Psoas muscle (tissue), 8 donors: ENCODE data around the gene TMEM88. TPM values are rescaled to one million over a fixed set of nuclear protein-coding genes. Genes with fewer than 3 reads are reported as not detected.
A peak's percentile ranks its signal among the peaks of the same experiment; 100 is the strongest.

ENCODE experiments used
- ATAC-seq, 4 donors: fragments of 200-7000 bp; cut with Tn5 transposase; one replicate each; pipeline ENCODE4 v1.9.1; 2020; ENCODE audit warnings: moderate library complexity in 3 of 4, mild to moderate bottlenecking in 2 of 4
- DNase-seq, 2 donors: peaks; one replicate each; pipeline ENCODE4 v3.0.0-alpha.2; 2020
- H3K27ac ChIP-seq: fragments of 200-600 bp; one replicate; pipeline ENCODE4 v1.8.0; 2022
- H3K27me3 ChIP-seq, 3 donors: fragments of 200-600 bp in 1 of 3; one replicate each; pipeline versions ENCODE4 v1.6.1 to v1.8.0; 2013 to 2022; ENCODE audit warnings: low read length in 2 of 3, mild to moderate bottlenecking in 2 of 3, moderate library complexity in 1 of 3; ENCODE audit not compliant: insufficient read depth in 3 of 3
- H3K36me3 ChIP-seq, 2 donors: fragments of 200-600 bp in 1 of 2; one replicate each; pipeline versions ENCODE4 v1.6.1 to v1.8.0; 2013 to 2022; ENCODE audit warnings: low read depth in 1 of 2, mild to moderate bottlenecking in 1 of 2, moderate library complexity in 1 of 2; ENCODE audit not compliant: insufficient read depth in 1 of 2
- H3K4me1 ChIP-seq: fragments of 200-600 bp; one replicate; pipeline ENCODE4 v1.8.0; 2022
- H3K4me3 ChIP-seq: fragments of 200-600 bp; one replicate; pipeline ENCODE4 v1.8.0; 2022; ENCODE audit warnings: mild to moderate bottlenecking
- H3K9me3 ChIP-seq: fragments of 200-600 bp; one replicate; pipeline ENCODE4 v1.8.0; 2022
- CTCF ChIP-seq: fragments of 200-600 bp; IDR thresholded peaks from one replicate; pipeline ENCODE4 v1.8.0; 2022; ENCODE audit warnings: antibody characterized with exemption
- WGBS, 3 donors: extraction: QIAGEN DNeasy Blood & Tissue Kit; methylation state at CpG; one replicate each; pipeline versions ENCODE4 v1.1.6 to v1.1.7; 2013; 5-methylcytosine and 5-hydroxymethylcytosine counted together
- intact Hi-C, 2 donors: fragments of 100-400 bp; cut with DNase I; formaldehyde crosslinking; loops; one replicate each; pipeline versions ENCODE4 v1.11.0 to v1.14.2; 2022
- polyA plus RNA-seq, 3 donors: library from polyadenylated mRNA; stranded (reverse); fragments of 200-250 nt; gene quantifications; one replicate each; pipeline ENCODE4 v1.2.3, GENCODE V29; 2013
- total RNA-seq, 4 donors: library from RNA; stranded (reverse); fragmentation: NEBNext Ultra II Directional in 2 of 4; extraction: Animal tissue kit (Norgen Biotek cat#: 25700) in 2 of 4; gene quantifications; one replicate each; pipeline versions ENCODE4 v1.2.1 to v1.2.4, GENCODE V29; 2021 to 2023
- donor health status: healthy with polysubstance abuse.
- donor health status: DM: no; HTN: no; CAD: no; lungs with moderate emphysema.
- donor health status: Bipolar disorder and iron deficiency.
- donor health status: healthy.
- donor health status: DM: yes; HTN: yes; CAD: no.
- donor health status: DM: no; HTN: no; CAD: no.
- donor health status: DM: no; HTN: no; CAD: no.
- donor health status: DM: yes; HTN: yes; CAD: no.

TMEM88 gene
- total and polyA plus RNA-seq, 7 donors: 16.3 to 57.4 (median 24.0) TPM

DNA sequence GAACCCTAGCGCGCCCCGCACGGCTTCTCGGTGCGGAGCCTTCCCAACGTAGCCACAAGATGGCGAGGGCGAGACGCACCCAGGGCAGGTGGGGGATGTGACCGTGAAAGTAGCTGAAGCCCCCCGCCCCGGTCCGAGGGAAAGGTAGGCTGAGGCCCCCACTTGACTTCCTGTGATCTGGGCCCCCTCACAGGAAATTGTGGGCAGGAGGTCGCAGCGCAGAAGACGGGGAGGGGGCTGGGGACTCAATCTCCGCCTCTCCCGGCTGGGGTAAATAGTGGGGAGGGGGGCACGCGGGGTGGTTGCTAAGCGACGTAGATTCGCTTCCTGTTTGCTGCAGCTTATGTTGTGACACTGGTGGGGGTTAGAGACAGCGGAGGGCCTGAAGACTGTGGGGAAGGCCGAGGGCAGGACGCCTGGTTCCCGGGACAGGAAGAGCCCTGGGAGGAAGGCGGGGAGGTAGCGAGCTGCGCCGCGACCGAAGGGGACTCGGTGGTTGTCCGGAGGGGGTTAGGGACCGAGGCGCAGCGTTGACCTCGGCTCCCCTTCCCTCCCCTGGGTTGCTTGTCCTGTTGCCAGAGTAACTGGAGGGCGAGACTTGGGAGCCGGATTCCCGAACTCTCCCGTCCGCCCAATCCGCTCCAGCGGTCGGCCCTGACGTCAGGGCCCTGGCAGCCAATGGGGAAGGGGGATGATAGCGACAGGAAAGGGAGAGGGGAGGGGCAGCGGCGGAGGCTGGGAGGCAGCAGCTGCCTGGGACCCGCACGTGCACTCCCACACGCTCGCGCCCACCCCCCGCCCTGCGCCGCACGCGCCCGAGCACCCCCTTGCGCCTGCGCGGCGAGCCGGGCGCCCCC, 19.7 kb upstream of the TMEM88 start:
- peak; percentile 79 to 83 (median 81) for ATAC-seq
- Histone ChIP-seq H3K36me3 (peaks cover 0 to 4% of the 10 kb centered on the region in 2 donors), H3K27ac (peak overlapping the region; percentile 96), H3K4me1 (peaks cover 27% of the 10 kb centered on the region), H3K27me3 (no peaks in the 10 kb centered on the region), H3K4me3 (peak overlapping the region; percentile 85), H3K9me3 (no peaks in the 10 kb centered on the region)
- peak; percentile 69 for TF ChIP-seq CTCF
- DNase-seq: peak; percentile 98
- intact Hi-C loops: loop anchor here in 1 of 2 donors (2.0 kb wide), 1 partner anchor 16 kb away; no protein-coding TSS in a partner anchor
- WGBS, 3 donors: 0 to 2% (median 1%) methylated on average over 40 to 69 of the region's 69 CpGs

GRCh38 chr17:7835814-7836595, 18.9 kb upstream of the TMEM88 start:
- intact Hi-C loops: loop anchor here in 1 of 2 donors (2.0 kb wide), 1 partner anchor 15 kb away; no protein-coding TSS in a partner anchor
- H3K36me3 ChIP-seq: peaks cover 0 to 9% of the 10 kb centered on the region in 2 donors
- DNase-seq: peak; percentile 71 to 82
- H3K9me3 ChIP-seq: no peaks in the 10 kb centered on the region
- 0% methylated on average over 48 to 61 of the region's 61 CpGs for whole genome bisulfite sequencing, 3 donors
- no peak for TF ChIP-seq CTCF
- ATAC-seq: peak; percentile 32 to 55 (median 44)
- H3K4me3 ChIP-seq: peak overlapping the region; percentile 85
- no peaks in the 10 kb centered on the region for H3K27me3 ChIP-seq
- peaks cover 35% of the 10 kb centered on the region for H3K4me1 ChIP-seq
- H3K27ac ChIP-seq: peak overlapping the region; percentile 96

DNA sequence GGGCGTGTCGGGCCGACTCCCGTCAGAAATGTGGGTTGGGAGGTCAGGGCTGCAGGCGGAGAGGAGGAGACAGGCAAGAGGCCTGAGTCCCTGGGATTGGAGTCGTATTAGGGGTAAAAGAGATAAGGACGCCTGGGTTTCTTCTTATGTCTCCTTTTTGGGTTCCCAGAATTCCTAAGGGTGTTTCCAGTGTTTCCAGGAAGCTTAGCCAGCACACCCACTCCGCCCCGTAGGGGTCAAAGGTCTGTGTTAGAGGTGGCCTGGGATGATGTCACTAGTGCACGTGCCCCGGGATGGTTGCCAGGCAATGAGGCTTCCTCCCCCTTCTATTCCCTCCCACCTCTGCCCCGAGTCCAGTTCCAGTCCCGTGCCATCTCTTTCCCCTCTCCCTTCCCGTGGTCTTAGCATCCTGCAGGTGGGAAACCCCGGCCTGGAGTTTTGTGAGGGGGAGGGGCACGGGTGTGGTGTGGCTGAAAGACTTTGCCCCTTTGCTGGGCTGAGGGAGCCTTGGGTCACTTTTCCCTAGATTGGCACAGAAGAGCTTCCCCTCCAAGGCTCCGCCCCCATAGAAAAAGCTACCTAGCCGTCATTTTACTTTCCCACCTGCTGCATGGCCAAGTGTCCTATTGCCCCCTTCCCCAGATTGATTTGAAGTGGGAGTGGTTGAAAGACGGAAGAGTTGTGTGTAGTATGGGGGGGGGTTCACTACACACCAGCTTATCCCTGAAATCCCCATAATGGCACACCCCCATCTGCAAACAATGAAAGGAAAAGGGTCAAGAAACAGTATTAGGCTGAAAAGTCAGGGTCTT, 18.1 kb upstream of the TMEM88 start:
- intact Hi-C loops: no loop called here
- TF ChIP-seq CTCF: no peak
- peaks cover 41% of the 10 kb centered on the region for H3K4me1 ChIP-seq
- H3K4me3 ChIP-seq: peak overlapping the region; percentile 85
- ATAC-seq (peak; percentile 9 to 29 (median 22)), DNase-seq (peak; percentile 90 to 95)
- 2% methylated on average over 19 of the region's 19 CpGs for WGBS, 3 donors
- no peaks in the 10 kb centered on the region for H3K27me3 ChIP-seq
- peak overlapping the region; percentile 96 for H3K27ac ChIP-seq
- peaks cover 0 to 9% of the 10 kb centered on the region in 2 donors for H3K36me3 ChIP-seq
- H3K9me3 ChIP-seq: no peaks in the 10 kb centered on the region

DNA sequence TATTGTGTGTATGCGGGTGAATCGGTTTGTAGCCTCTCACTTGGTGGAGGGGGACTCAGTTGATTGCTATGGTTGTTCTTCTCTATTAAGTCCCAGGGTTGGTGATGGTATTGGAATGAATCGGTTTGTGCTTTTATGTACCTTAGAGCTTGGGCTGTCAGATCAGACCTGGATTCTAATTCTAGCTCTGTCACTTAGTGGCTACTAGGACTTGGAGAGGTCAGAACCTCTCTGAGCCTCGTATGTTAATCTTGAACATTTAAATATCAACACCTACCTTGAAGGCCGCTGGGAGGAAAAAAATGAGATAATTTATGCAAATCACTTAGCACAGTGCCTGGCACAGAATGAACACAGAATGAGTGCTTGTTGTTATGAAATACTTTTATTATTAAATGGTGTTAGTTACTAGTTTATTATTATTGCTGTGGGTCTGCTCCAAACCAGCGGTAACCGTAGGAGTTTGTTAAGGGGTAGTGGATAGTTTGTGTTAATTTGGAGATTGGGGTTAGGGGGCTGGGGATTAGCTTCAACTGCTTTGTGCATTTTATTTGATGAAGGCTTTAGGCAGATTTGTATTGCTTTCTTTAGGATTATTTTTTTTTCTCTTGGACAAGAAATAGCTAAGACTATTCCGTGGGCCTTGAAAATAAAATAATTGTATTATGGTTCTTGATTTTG, 17.3 kb upstream of the TMEM88 start:
- peak overlapping the region; percentile 85 for H3K4me3 ChIP-seq
- H3K36me3 ChIP-seq: peaks cover 0 to 9% of the 10 kb centered on the region in 2 donors
- DNase-seq (no peak), ATAC-seq (no peak)
- peak overlapping the region; percentile 96 for H3K27ac ChIP-seq
- no peaks in the 10 kb centered on the region for H3K27me3 ChIP-seq
- peaks cover 41% of the 10 kb centered on the region for H3K4me1 ChIP-seq
- no peak for TF ChIP-seq CTCF
- intact Hi-C loops: no loop called here
- no peaks in the 10 kb centered on the region for H3K9me3 ChIP-seq
- WGBS, 3 donors: 7 to 10% (median 9%) methylated on average over 8 of the region's 8 CpGs
